GM18498 (cell line): ENCODE data around the gene ECHDC3.

Experiments
- ATAC-seq: cut with Tn5 transposase; IDR thresholded peaks from one replicate; pipeline ENCODE4 v1.9.1; 2021; ENCODE audit warnings: mild to moderate bottlenecking, moderate library complexity; ENCODE audit not compliant: unreplicated experiment

The ECHDC3 gene

GRCh38 chr10:11808808-11809207, 66.6 kb downstream of the ECHDC3 start:
- no peak for ATAC-seq

GRCh38 chr10:11810313-11810766, 68.2 kb downstream of the ECHDC3 start:
- no peak for ATAC-seq

GRCh38 chr10:11810973-11811372, 68.8 kb downstream of the ECHDC3 start:
- ATAC-seq, result no peak

GRCh38 chr10:11813177-11813576, 71.0 kb downstream of the ECHDC3 start:
- ATAC-seq, result no peak
